ENCODE data around the gene CLEC4D. TPM values are rescaled to one million over a fixed set of nuclear protein-coding genes. Genes with fewer than 3 reads are reported as not detected.

CLEC4D gene
- not detected for total RNA-seq (2021; fragmentation: NEBNext Ultra II Directional; extraction: Animal tissue kit (Norgen Biotek cat#: 25700))
- long read RNA-seq, result 0 reads

DNA sequence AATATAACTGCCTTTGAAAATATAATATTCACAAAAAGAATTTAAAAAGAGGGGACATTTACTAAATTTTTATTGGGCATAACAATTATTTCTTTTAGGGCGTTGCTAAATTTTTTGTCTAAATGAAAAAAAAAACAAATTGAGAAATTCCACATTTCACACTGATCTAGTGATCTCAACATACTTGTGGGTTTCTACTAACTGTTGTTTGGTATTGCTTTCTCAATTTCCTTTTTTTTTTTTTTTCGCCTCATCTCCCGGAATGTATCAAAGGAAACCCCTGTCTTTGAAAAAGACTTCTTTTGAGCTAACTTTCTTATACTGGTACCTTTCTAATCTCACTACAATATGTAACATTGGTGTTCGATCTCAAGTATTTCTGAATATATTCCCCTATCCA lies at the start of gene CLEC4D:
Gene CLEC4D, plus strand, starts transcription at position 248 of the 400 bp plus-strand sequence. CDS start 230 bp downstream, outside the sequence.
- DNase-seq, result no peak
- H3K9me3 Mint-ChIP-seq, result peaks cover 12% of the 10 kb centered on the region; the same call in 1 of the 2 replicates
- no peaks in the 10 kb centered on the region for H3K36me3 Mint-ChIP-seq (ENCODE audit: low read depth)
- H3K4me3 Mint-ChIP-seq, result no peak within 1 kb of the TSS
- no peaks in the 10 kb centered on the region for H3K4me1 Mint-ChIP-seq (ENCODE audit: low read depth)
- TF ChIP-seq, protein P1, sequence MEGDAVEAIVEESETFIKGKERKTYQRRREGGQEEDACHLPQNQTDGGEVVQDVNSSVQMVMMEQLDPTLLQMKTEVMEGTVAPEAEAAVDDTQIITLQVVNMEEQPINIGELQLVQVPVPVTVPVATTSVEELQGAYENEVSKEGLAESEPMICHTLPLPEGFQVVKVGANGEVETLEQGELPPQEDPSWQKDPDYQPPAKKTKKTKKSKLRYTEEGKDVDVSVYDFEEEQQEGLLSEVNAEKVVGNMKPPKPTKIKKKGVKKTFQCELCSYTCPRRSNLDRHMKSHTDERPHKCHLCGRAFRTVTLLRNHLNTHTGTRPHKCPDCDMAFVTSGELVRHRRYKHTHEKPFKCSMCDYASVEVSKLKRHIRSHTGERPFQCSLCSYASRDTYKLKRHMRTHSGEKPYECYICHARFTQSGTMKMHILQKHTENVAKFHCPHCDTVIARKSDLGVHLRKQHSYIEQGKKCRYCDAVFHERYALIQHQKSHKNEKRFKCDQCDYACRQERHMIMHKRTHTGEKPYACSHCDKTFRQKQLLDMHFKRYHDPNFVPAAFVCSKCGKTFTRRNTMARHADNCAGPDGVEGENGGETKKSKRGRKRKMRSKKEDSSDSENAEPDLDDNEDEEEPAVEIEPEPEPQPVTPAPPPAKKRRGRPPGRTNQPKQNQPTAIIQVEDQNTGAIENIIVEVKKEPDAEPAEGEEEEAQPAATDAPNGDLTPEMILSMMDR (IDR thresholded peaks at IDR 0.05), result no peak
- no peak within 1 kb of the TSS for H3K27ac Mint-ChIP-seq
- H3K27me3 Mint-ChIP-seq (ENCODE audit: insufficient read depth), result no peaks in the 10 kb centered on the region; the same call in 1 of the 2 replicates

DNA sequence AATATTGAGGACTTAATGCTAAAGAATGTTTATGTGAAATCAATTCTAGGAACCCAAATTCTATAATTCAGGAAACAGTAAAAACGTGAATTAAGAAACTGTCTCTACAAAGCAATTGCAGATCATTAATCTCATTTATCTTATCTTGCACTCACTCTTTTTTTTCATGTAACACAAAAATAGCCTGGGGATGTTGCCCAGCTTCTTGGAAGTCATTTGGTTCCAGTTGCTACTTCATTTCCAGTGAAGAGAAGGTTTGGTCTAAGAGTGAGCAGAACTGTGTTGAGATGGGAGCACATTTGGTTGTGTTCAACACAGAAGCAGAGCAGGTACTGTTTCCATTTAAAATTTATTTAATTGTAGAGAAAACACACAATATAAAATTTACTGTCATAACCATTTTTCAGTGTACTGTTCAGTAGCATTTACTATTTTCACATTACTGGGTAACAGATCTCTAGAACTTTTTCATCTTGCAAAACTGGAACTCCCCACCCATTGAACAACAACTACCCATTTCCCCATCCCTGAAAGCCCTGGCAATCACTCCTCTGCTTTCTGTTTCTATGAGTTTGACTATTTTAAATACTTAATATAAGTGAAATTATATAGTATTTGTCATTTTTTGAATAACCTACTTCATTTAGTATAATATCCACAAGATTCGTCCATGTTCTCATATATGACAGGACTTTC lies 47.9 kb upstream of the CLEC4D start:
- Mint-ChIP-seq H3K4me1 (ENCODE audit: low read depth) (no peaks in the 10 kb centered on the region), H3K27ac (no peak overlapping the region), H3K27me3 (ENCODE audit: insufficient read depth) (no peaks in the 10 kb centered on the region), H3K9me3 (peaks cover 14% of the 10 kb centered on the region; the same call in 1 of the 2 replicates), H3K4me3 (no peak overlapping the region), H3K36me3 (ENCODE audit: low read depth) (no peaks in the 10 kb centered on the region)
- TF ChIP-seq, protein P1 (IDR thresholded peaks at IDR 0.05), result no peak
- DNase-seq, result no peak

DNA sequence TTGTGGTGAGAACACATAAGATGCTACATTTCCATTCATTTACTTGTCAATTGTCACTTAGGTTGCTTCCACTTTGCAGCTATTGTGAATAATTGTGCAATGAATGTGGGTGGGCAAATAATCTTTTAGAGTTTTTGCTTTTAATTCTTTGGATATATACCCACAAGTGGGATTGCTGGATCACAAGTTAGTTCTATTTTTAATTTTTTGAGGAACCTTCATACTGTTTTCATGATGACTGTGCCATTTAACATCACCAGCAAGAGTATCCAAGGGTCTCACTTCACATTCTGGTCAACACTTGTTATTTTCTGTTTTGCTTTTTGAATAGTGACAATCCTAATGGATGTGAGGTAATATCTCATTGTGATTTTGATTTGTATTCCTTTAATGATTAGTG lies 47.1 kb upstream of the CLEC4D start:
- TF ChIP-seq, protein P1 (IDR thresholded peaks at IDR 0.05), result no peak
- no peaks in the 10 kb centered on the region for H3K36me3 Mint-ChIP-seq (ENCODE audit: low read depth)
- no peaks in the 10 kb centered on the region for H3K27me3 Mint-ChIP-seq (ENCODE audit: insufficient read depth)
- no peak for DNase-seq
- no peak overlapping the region for H3K4me3 Mint-ChIP-seq
- H3K27ac Mint-ChIP-seq, result no peak overlapping the region
- no peaks in the 10 kb centered on the region for H3K4me1 Mint-ChIP-seq (ENCODE audit: low read depth)
- H3K9me3 Mint-ChIP-seq, result peaks cover 14% of the 10 kb centered on the region; the same call in 1 of the 2 replicates

DNA sequence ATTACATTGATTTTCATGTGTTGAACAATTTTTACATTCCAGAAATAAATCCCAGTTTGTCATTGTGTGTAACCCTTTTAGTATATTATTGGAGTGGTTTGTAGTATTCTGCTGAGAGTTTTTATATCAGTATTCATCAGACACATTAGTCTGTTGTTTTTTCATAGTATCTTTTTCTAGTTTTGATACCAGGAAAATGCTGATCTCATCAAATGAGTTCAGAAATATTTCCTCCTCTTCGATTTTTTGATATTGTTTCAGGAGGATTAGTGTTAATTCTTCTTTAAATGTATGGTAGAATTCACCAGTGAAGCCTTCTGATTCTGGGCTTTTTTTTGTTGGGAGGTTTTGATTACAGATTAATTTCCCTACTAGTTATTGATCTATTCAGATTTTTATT lies 42.2 kb upstream of the CLEC4D start:
- H3K4me1 Mint-ChIP-seq (ENCODE audit: low read depth), result no peaks in the 10 kb centered on the region
- no peaks in the 10 kb centered on the region for H3K27me3 Mint-ChIP-seq (ENCODE audit: insufficient read depth)
- H3K9me3 Mint-ChIP-seq, result peaks cover 14% of the 10 kb centered on the region; the same call in 1 of the 2 replicates
- H3K27ac Mint-ChIP-seq, result no peak overlapping the region
- TF ChIP-seq, protein P1 (IDR thresholded peaks at IDR 0.05), result no peak
- no peak for DNase-seq
- no peak overlapping the region for H3K4me3 Mint-ChIP-seq
- no peaks in the 10 kb centered on the region for H3K36me3 Mint-ChIP-seq (ENCODE audit: low read depth)

DNA sequence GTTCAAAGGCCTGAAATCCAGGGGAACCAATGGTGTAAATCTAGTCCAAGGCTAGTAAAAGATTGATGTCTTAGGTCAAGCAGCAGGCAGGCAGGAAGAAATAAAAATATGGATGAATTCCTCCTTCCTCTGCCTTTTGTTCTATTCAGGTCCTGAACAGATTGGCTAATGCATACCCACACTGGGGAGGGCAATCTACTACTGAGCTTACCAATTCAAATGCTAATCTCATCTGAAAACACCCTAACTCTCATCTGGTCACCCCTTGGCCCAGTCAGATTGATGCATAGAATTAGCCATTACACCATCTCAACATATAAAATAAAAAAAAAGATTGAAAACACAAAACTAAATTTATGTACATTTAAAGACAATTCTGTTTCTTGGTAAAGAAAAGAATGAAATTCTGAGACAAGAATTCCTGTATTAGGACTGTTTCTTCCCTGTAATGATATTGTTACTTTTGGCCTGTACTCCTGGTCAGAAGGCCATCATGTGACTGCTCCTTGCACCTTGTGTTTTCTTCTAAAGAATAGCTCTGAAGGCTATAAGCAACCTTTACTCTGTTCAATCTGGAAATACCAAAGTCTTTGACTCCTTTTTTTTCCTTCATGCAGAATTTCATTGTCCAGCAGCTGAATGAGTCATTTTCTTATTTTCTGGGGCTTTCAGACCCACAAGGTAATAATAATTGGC lies 37.6 kb upstream of the CLEC4D start:
- TF ChIP-seq, protein P1 (IDR thresholded peaks at IDR 0.05), result no peak
- Mint-ChIP-seq H3K4me3 (no peak overlapping the region), H3K27ac (no peak overlapping the region), H3K27me3 (ENCODE audit: insufficient read depth) (no peaks in the 10 kb centered on the region; the same call in 1 of the 2 replicates), H3K9me3 (peaks cover 12% of the 10 kb centered on the region; the same call in 1 of the 2 replicates), H3K36me3 (ENCODE audit: low read depth) (no peaks in the 10 kb centered on the region), H3K4me1 (ENCODE audit: low read depth) (no peaks in the 10 kb centered on the region)
- no peak for DNase-seq
